Epithelial cell of proximal tubule (primary cell): Measurements from ENCODE around the gene TPPP2. TPM values are rescaled to one million over a fixed set of nuclear protein-coding genes. Genes with fewer than 3 reads are reported as not detected.

Experiments
- DNase-seq: peaks from one replicate; pipeline ENCODE4 v3.0.0-alpha.2; 2011; ENCODE audit warnings: low read depth
- H3K4me3 ChIP-seq: 2 replicates; pipeline ENCODE4 v1.5.1; 2011; ENCODE audit warnings: low read depth, mild to moderate bottlenecking, low read length
- CTCF ChIP-seq: conservative IDR thresholded peaks from 2 replicates; pipeline ENCODE4 v1.5.1; 2012; ENCODE audit warnings: low read depth, mild to moderate bottlenecking, low read length
- total RNA-seq: library from RNA; depleted of rRNA; stranded (reverse); fragments of >200 nt; gene quantifications from 2 replicates; pipeline ENCODE4 v1.2.3, GENCODE V29; 2015

TPPP2 gene
- total RNA-seq, 1 donor from 2014 or later = not detected

- H3K4me3 ChIP-seq = no peak overlapping the region
- TF ChIP-seq CTCF = no peak
Observed at GRCh38 chr14:21030531-21030930, 514 bp downstream of the TPPP2 start.

GRCh38 chr14:21032326-21033132 is 2.5 kb downstream of the TPPP2 start:
- H3K4me3 ChIP-seq = no peak overlapping the region
- no peak for TF ChIP-seq CTCF
- no peak for DNase-seq

More at GRCh38 chr14:21030531-21030930, 514 bp downstream of the TPPP2 start:
- no peak for DNase-seq

GRCh38 chr14:21033133-21033698 is 3.2 kb downstream of the TPPP2 start:
- H3K4me3 ChIP-seq = no peak overlapping the region
- DNase-seq = no peak
- TF ChIP-seq CTCF = no peak

GRCh38 chr14:21034707-21035106 is 4.7 kb downstream of the TPPP2 start, which contains the start of gene RNASE13:
TSS of gene RNASE13 (minus strand) at chr14:21034807. CDS start at chr14:21034288, 519 bp downstream.
- TF ChIP-seq CTCF = no peak
- H3K4me3 ChIP-seq = no peak within 1 kb of the TSS
- DNase-seq = no peak

GRCh38 chr14:21036751-21037150 is 6.7 kb downstream of the TPPP2 start:
- TF ChIP-seq CTCF = no peak
- no peak for DNase-seq
- no peak overlapping the region for H3K4me3 ChIP-seq

- no peak for TF ChIP-seq CTCF
- no peak for DNase-seq
- H3K4me3 ChIP-seq = no peak overlapping the region
Observed at GRCh38 chr14:21037156-21037555, 7.1 kb downstream of the TPPP2 start.
